H1 (cell line): ENCODE measurements around the gene TMEM114. TPM values are rescaled to one million over a fixed set of nuclear protein-coding genes. Genes with fewer than 3 reads are reported as not detected.

Experiments
- CTCF ChIA-PET: fragments of 300-600 bp; sonication (Branson Sonifier 250); formaldehyde crosslinking; loops from one replicate; lab custom pipeline; 2021; ENCODE audit not compliant: partially characterized antibody; lab: Charles Lee
- POLR2A ChIA-PET: fragments of 300-600 bp; sonication (Branson Sonifier 250); formaldehyde crosslinking; loops from one replicate; lab custom pipeline; 2021; ENCODE audit warnings: inconsistent platforms; ENCODE audit not compliant: partially characterized antibody; lab: Charles Lee
- DNase-seq, 2 experiments: peaks; one replicate each; pipeline versions ENCODE4 v3.0.0 to v3.0.0-alpha.2; 2010 to 2022; ENCODE audit warnings: low spot score in 2 of 2, low read depth in 1 of 2, mixed read lengths in 1 of 2
- FAIRE-seq: peaks from 2 replicates; lab custom pipeline; 2011; peaks lifted over from hg19 to GRCh38; lab: Jason Lieb, UNC
- H2AFZ ChIP-seq: 2 replicates; pipeline ENCODE4 v1.8.1; 2012; ENCODE audit warnings: low read length, inconsistent platforms
- H2AK5ac ChIP-seq: 2 replicates; pipeline ENCODE4 v1.6.1; 2013; ENCODE audit warnings: low read depth, low read length
- H2BK120ac ChIP-seq: replicated peaks from 2 replicates; pipeline ENCODE3; 2013; ENCODE audit warnings: low read depth, low read length, inconsistent platforms
- H2BK12ac ChIP-seq: 2 replicates; pipeline ENCODE4 v1.6.1; 2013; ENCODE audit warnings: low read depth, low read length
- H2BK15ac ChIP-seq: 2 replicates; pipeline ENCODE4 v1.6.1; 2013; ENCODE audit warnings: low read length
- H2BK20ac ChIP-seq: 2 replicates; pipeline ENCODE4 v1.6.1; 2013; ENCODE audit warnings: low read length
- H2BK5ac ChIP-seq: 2 replicates; pipeline ENCODE4 v1.6.1; 2013; ENCODE audit warnings: low read depth, low read length
- H3K14ac ChIP-seq: 2 replicates; pipeline ENCODE4 v1.6.1; 2013; ENCODE audit warnings: inconsistent platforms; ENCODE audit not compliant: insufficient read length
- H3K18ac ChIP-seq: 2 replicates; pipeline ENCODE4 v1.6.1; 2013; ENCODE audit warnings: low read length; ENCODE audit errors: extremely low read depth
- H3K23ac ChIP-seq: 2 replicates; pipeline ENCODE4 v1.6.1; 2013; ENCODE audit warnings: inconsistent platforms; ENCODE audit not compliant: insufficient read length
- H3K23me2 ChIP-seq: 2 replicates; pipeline ENCODE4 v1.6.1; 2013; ENCODE audit warnings: low read depth, low read length
- H3K27ac ChIP-seq: 2 replicates; pipeline ENCODE4 v1.6.1; 2011; ENCODE audit warnings: low read depth, low read length, inconsistent platforms
- H3K27me3 ChIP-seq, 4 experiments: replicated peaks in 1 of 4; 1 replicate in 1 of 4; 2 replicates in 3 of 4; pipeline versions ENCODE4 v1.6.1 to v1.8.1; 2011 to 2013; ENCODE audit warnings: low read length in 3 of 4, mild to moderate bottlenecking in 3 of 4, inconsistent platforms in 2 of 4, mixed read lengths in 2 of 4, moderate library complexity in 1 of 4; ENCODE audit not compliant: control insufficient read depth in 3 of 4, insufficient read depth in 3 of 4; ENCODE audit errors: extremely low read depth in 1 of 4
- H3K36me3 ChIP-seq, 4 experiments: 2 replicates each; pipeline versions ENCODE4 v1.6.1 to v1.8.1; 2011 to 2013; ENCODE audit warnings: mild to moderate bottlenecking in 4 of 4, low read length in 3 of 4, moderate library complexity in 2 of 4, control low read depth in 1 of 4, inconsistent platforms in 1 of 4; ENCODE audit not compliant: insufficient read depth in 4 of 4, control insufficient read depth in 2 of 4
- H3K4ac ChIP-seq: replicated peaks from 2 replicates; pipeline ENCODE3; 2013; ENCODE audit warnings: low read length, low read depth, mixed read lengths, inconsistent platforms; ENCODE audit not compliant: insufficient read length
- H3K4me1 ChIP-seq, 4 experiments: replicated peaks in 1 of 4; 1 replicate in 1 of 4; 2 replicates in 3 of 4; pipeline versions ENCODE4 v1.6.1 to v1.8.1; 2011 to 2013; ENCODE audit warnings: low read length in 3 of 4, inconsistent platforms in 2 of 4, mixed read lengths in 1 of 4; ENCODE audit not compliant: insufficient read depth in 4 of 4, control insufficient read depth in 3 of 4
- H3K4me2 ChIP-seq, 2 experiments: 2 replicates each; pipeline versions ENCODE4 v1.6.1 to v1.8.1; 2011 to 2013; ENCODE audit warnings: low read depth in 2 of 2, low read length in 2 of 2, control low read depth in 1 of 2, inconsistent platforms in 1 of 2, mild to moderate bottlenecking in 1 of 2; ENCODE audit not compliant: insufficient read depth in 1 of 2
- H3K4me3 ChIP-seq, 4 experiments: fragments of 200-600, 300-600 bp in 1 of 4; sonication (generic), shearing (Covaris generic), sonication (Bioruptor Twin) in 1 of 4; 2 replicates each; pipeline versions ENCODE4 v1.5.1 to v1.8.1; 2011 to 2016; ENCODE audit warnings: low read length in 4 of 4, low read depth in 3 of 4, control low read depth in 2 of 4, inconsistent platforms in 2 of 4, mild to moderate bottlenecking in 2 of 4, mixed read lengths in 1 of 4, moderate library complexity in 1 of 4; ENCODE audit not compliant: insufficient read depth in 2 of 4; ENCODE audit errors: extremely low read depth in 1 of 4
- H3K56ac ChIP-seq: replicated peaks from 2 replicates; pipeline ENCODE3; 2013; ENCODE audit warnings: low read depth, mild to moderate bottlenecking, mixed read lengths, low read length, inconsistent platforms; ENCODE audit not compliant: insufficient read length
- H3K79me1 ChIP-seq: 2 replicates; pipeline ENCODE4 v1.6.1; 2013; ENCODE audit warnings: low read depth, low read length, control low read depth
- H3K79me2 ChIP-seq, 2 experiments: 2 replicates each; pipeline versions ENCODE4 v1.6.1 to v1.8.1; 2012 to 2013; ENCODE audit warnings: low read length in 2 of 2, mild to moderate bottlenecking in 2 of 2, inconsistent platforms in 1 of 2; ENCODE audit not compliant: insufficient read depth in 2 of 2, control insufficient read depth in 1 of 2
- H3K9ac ChIP-seq, 4 experiments: replicated peaks in 1 of 4; 1 replicate in 1 of 4; 2 replicates in 3 of 4; pipeline versions ENCODE4 v1.6.1 to v1.8.1; 2011 to 2013; ENCODE audit warnings: low read depth in 3 of 4, low read length in 3 of 4, control low read depth in 2 of 4, mild to moderate bottlenecking in 2 of 4, moderate library complexity in 2 of 4, inconsistent platforms in 1 of 4; ENCODE audit errors: extremely low read depth in 1 of 4
- H3K9me3 ChIP-seq, 2 experiments: 2 replicates each; pipeline versions ENCODE4 v1.6.1 to v1.8.1; 2012 to 2013; ENCODE audit warnings: mild to moderate bottlenecking in 2 of 2, moderate library complexity in 2 of 2, control low read depth in 1 of 2, inconsistent platforms in 1 of 2, low read depth in 1 of 2, low read length in 1 of 2, mixed read lengths in 1 of 2; ENCODE audit not compliant: insufficient read depth in 2 of 2
- H4K20me1 ChIP-seq, 2 experiments: replicated peaks in 1 of 2; 2 replicates each; pipeline versions ENCODE3 to v1.8.1; 2011 to 2013; ENCODE audit warnings: inconsistent platforms in 2 of 2, low read length in 2 of 2, mild to moderate bottlenecking in 1 of 2; ENCODE audit not compliant: insufficient read depth in 2 of 2, control insufficient read depth in 1 of 2
- H4K5ac ChIP-seq: 2 replicates; pipeline ENCODE4 v1.6.1; 2013; ENCODE audit warnings: low read length, low read depth, mixed read lengths, inconsistent platforms; ENCODE audit not compliant: insufficient read length
- H4K8ac ChIP-seq: 2 replicates; pipeline ENCODE4 v1.8.0; 2013; ENCODE audit warnings: mild to moderate bottlenecking, moderate library complexity, low read length, inconsistent platforms; ENCODE audit not compliant: insufficient read depth; ENCODE audit errors: extremely low read depth
- H4K91ac ChIP-seq: replicated peaks from 2 replicates; pipeline ENCODE3; 2013; ENCODE audit warnings: low read length, mixed read lengths, inconsistent platforms; ENCODE audit not compliant: insufficient read length
- ASH2L ChIP-seq: fragments of 200-600, 300-600 bp; sonication (generic); IDR thresholded peaks from one replicate; pipeline ENCODE4 v1.7.1; 2017; ENCODE audit warnings: low read length
- CTBP2 ChIP-seq: IDR thresholded peaks from 2 replicates; pipeline ENCODE4 v1.7.0; 2011; ENCODE audit warnings: borderline replicate concordance, mild to moderate bottlenecking, moderate library complexity, mixed read lengths, low read length; ENCODE audit not compliant: insufficient read depth, insufficient read length
- FOSL1 ChIP-seq: IDR thresholded peaks from 2 replicates; pipeline ENCODE4 v1.6.1; 2011; ENCODE audit warnings: mild to moderate bottlenecking, low read depth, low read length, moderate library complexity; ENCODE audit not compliant: insufficient read depth
- GTF2F1 ChIP-seq: IDR thresholded peaks from 2 replicates; pipeline ENCODE4 v1.6.1; 2012; ENCODE audit warnings: low read depth, low read length, improper control_type of control experiment, borderline replicate concordance
- JUN ChIP-seq: IDR thresholded peaks from 2 replicates; pipeline ENCODE4 v1.6.1; 2011; ENCODE audit warnings: low read depth, mild to moderate bottlenecking, improper control_type of control experiment, low read length
- KDM1A ChIP-seq: fragments of 200-600, 300-600 bp; sonication (generic); IDR thresholded peaks from 2 replicates; pipeline ENCODE4 v1.7.1; 2016; ENCODE audit warnings: mild to moderate bottlenecking, low read length, borderline replicate concordance
- NANOG ChIP-seq: IDR thresholded peaks from 2 replicates; pipeline ENCODE4 v1.6.1; 2011; ENCODE audit warnings: low read length, low read depth, mild to moderate bottlenecking, inconsistent platforms; ENCODE audit not compliant: insufficient read depth, poor library complexity, severe bottlenecking
- POLR2AphosphoS5 ChIP-seq: IDR thresholded peaks from 2 replicates; pipeline ENCODE4 v1.6.1; 2011; ENCODE audit warnings: low read depth, low read length
- RAD21 ChIP-seq, 2 experiments: IDR thresholded peaks in 1 of 2; conservative IDR thresholded peaks in 1 of 2; 2 replicates each; pipeline ENCODE4 v1.6.1; 2011; ENCODE audit warnings: low read depth in 2 of 2, low read length in 2 of 2, improper control_type of control experiment in 1 of 2, inconsistent platforms in 1 of 2, mild to moderate bottlenecking in 1 of 2, moderate library complexity in 1 of 2
- SAP30 ChIP-seq: fragments of 300-600 bp; sonication (generic); IDR thresholded peaks from 2 replicates; pipeline ENCODE4 v1.7.1; 2012; ENCODE audit warnings: low read length, moderate library complexity, mild to moderate bottlenecking, inconsistent platforms; ENCODE audit not compliant: insufficient read depth, insufficient replicate concordance
- SP1 ChIP-seq: IDR thresholded peaks from 2 replicates; pipeline ENCODE4 v1.6.1; 2011; ENCODE audit warnings: low read depth, low read length
- TCF12 ChIP-seq: IDR thresholded peaks from 2 replicates; pipeline ENCODE4 v1.6.1; 2011; ENCODE audit warnings: low read depth, mild to moderate bottlenecking, low read length
- WGBS, 2 experiments: shearing (Covaris generic) in 1 of 2; methylation state at CpG; one replicate each; pipeline versions ENCODE4 v1.1.6 to v1.1.7; 2013 to 2015; ENCODE audit warnings: low lambda C conversion rate in 2 of 2, mixed read lengths in 2 of 2, inconsistent platforms in 1 of 2, low coverage in 1 of 2, missing lambda C conversion rate in 1 of 2; ENCODE audit not compliant: insufficient replicate concordance in 2 of 2, insufficient coverage in 1 of 2, insufficient read length in 1 of 2; ENCODE audit errors: extremely low coverage in 1 of 2, missing lambda C conversion rate in 1 of 2; 5-methylcytosine and 5-hydroxymethylcytosine counted together
- polyA plus RNA-seq, 7 experiments: library from polyadenylated mRNA; depleted of rRNA in 3 of 7; stranded (reverse) in 5 of 7; unstranded in 2 of 7; fragments of >200 nt in 5 of 7; fragments of 200-250 nt in 2 of 7; gene quantifications; 1 replicate in 5 of 7; 2 replicates in 1 of 7; 4 replicates in 1 of 7; pipeline versions ENCODE4 v1.2.1 to v1.2.3, GENCODE V29; 2011 to 2013; ENCODE audit warnings: missing spikeins in 2 of 7, mixed read lengths in 2 of 7
- total RNA-seq: library from RNA; stranded (reverse); fragmentation: NEBNext Ultra II Directional; extraction: Animal tissue kit (Norgen Biotek cat#: 25700); gene quantifications from 2 replicates; pipeline ENCODE4 v1.2.1, GENCODE V29; 2021

Gene TMEM114
- total and polyA plus RNA-seq, 2 of the 8 experiments (the other 6 are each of a cell fraction or from before 2014, with no cell fraction given), result 1.6 to 2.9 TPM

GRCh38 chr16:8564934-8565345 lies 25.4 kb downstream of the TMEM114 start:
- FAIRE-seq (no peak), DNase-seq (no peak)
- Histone ChIP-seq H3K14ac (no peak overlapping the region), H3K23ac (no peak overlapping the region), H2BK15ac (no peak overlapping the region), H3K79me1 (no peaks in the 10 kb centered on the region), H3K27ac (no peak overlapping the region), H2BK12ac (no peak overlapping the region), H3K79me2 (no peaks in the 10 kb centered on the region), H4K20me1 (peaks cover 0 to 2% of the 10 kb centered on the region in 2 experiments), H3K27me3 (no peaks in the 10 kb centered on the region; a peak in 2 of 7 replicates), H3K4me3 (peak overlapping the region in 1 of 4 experiments; percentile 19; a peak in 1 of 8 replicates), H2AFZ (no peak overlapping the region), H3K4me2 (peak overlapping the region; percentile 53 to 58), H3K18ac (0 out of 2 replicates have a peak overlapping the region, but pooled peaks have one; percentile 75), H4K91ac (no peak overlapping the region), H2AK5ac (peak overlapping the region; percentile 26; the same call in 1 of the 2 replicates), H3K23me2 (peaks cover 38% of the 10 kb centered on the region), H3K4me1 (peaks cover 0 to 23% (median 7%) of the 10 kb centered on the region in 4 experiments; a peak in 5 of 7 replicates), H2BK5ac (no peak overlapping the region), H3K9ac (no peak overlapping the region), H4K8ac (no peak overlapping the region), H2BK20ac (peak overlapping the region; percentile 88), H3K4ac (no peak overlapping the region), H4K5ac (no peak overlapping the region), H3K56ac (peak overlapping the region; percentile 83), H3K36me3 (no peaks in the 10 kb centered on the region), H2BK120ac (no peak overlapping the region), H3K9me3 (no peaks in the 10 kb centered on the region)
- CTCF ChIA-PET, result no interaction called here
- POLR2A ChIA-PET, result no interaction called here
- WGBS, 2 experiments, result 73% methylated on average over 1 of the region's 1 CpG; no CpG with 5 or more reads in 1 of the 2 experiments
- no peak for TF ChIP-seq GTF2F1
- TF ChIP-seq JUN, result no peak
- no peak for TF ChIP-seq SAP30
- TF ChIP-seq TCF12, result no peak
- TF ChIP-seq POLR2AphosphoS5, result no peak
- TF ChIP-seq ASH2L, result no peak
- TF ChIP-seq SP1, result no peak
- TF ChIP-seq KDM1A, result no peak
- no peak for TF ChIP-seq RAD21 (IDR thresholded peaks at IDR 0.05 in 1 of 2, conservative IDR thresholded peaks at IDR 0.05 in 1 of 2; ENCODE audit: low read depth in 2 of 2, low read length in 2 of 2)
- TF ChIP-seq FOSL1, result no peak
- TF ChIP-seq NANOG, result no peak
- no peak for TF ChIP-seq CTBP2
